HEK293 (cell line): ENCODE data around the gene WDR1.

Source experiments
- CTCF ChIA-PET: fragments of 350-600 bp; formaldehyde crosslinking; extraction: SDS; loops from one replicate; lab custom pipeline; 2021; ENCODE audit warnings: antibody characterized with exemption; lab: Yijun Ruan, JAX
- POLR2A ChIA-PET: fragments of 300-600 bp; formaldehyde crosslinking; extraction: SDS; loops from one replicate; lab custom pipeline; 2020; ENCODE audit warnings: antibody characterized with exemption, inconsistent platforms; lab: Yijun Ruan, JAX
- H3K27ac ChIP-seq: fragments of 200-500 bp; sonication (Bioruptor generic); 2 replicates; pipeline ENCODE4 v1.5.1; 2014; ENCODE audit warnings: low read depth, low read length, control low read depth, inconsistent platforms; ENCODE audit errors: extremely low read depth
- H3K36me3 ChIP-seq, 2 experiments: fragments of 200-500 bp in 1 of 2; sonication (Bioruptor generic) in 1 of 2; 1 replicate in 1 of 2; 2 replicates in 1 of 2; pipeline ENCODE4 v1.5.1; 2014 to 2017; ENCODE audit warnings: inconsistent platforms in 2 of 2, low read length in 2 of 2; ENCODE audit not compliant: control insufficient read depth in 2 of 2, insufficient read depth in 1 of 2
- H3K4me1 ChIP-seq: fragments of 200-500 bp; sonication (Bioruptor generic); 2 replicates; pipeline ENCODE4 v1.5.1; 2014; ENCODE audit warnings: mild to moderate bottlenecking, low read length, inconsistent platforms; ENCODE audit not compliant: control insufficient read depth, insufficient read depth
- H3K4me3 ChIP-seq: 2 replicates; pipeline ENCODE4 v1.5.1; 2011; ENCODE audit warnings: low read depth, mild to moderate bottlenecking, control low read depth, low read length, moderate library complexity
- H3K9me3 ChIP-seq: fragments of 200-500 bp; sonication (Bioruptor generic); 2 replicates; pipeline ENCODE4 v1.5.1; 2014; ENCODE audit warnings: low read depth, low read length, inconsistent platforms; ENCODE audit not compliant: control insufficient read depth, insufficient read depth
- EGR2 ChIP-seq: fragments of 450-650 bp; formaldehyde crosslinking; IDR thresholded peaks from 2 replicates; pipeline ENCODE4 v1.5.1; 2016; ENCODE audit warnings: low read depth, missing biosample characterization, missing genetic modification characterization
- GLI2 ChIP-seq: fragments of 450-650 bp; formaldehyde crosslinking; IDR thresholded peaks from 2 replicates; pipeline ENCODE4; 2017; ENCODE audit warnings: missing biosample characterization, missing genetic modification characterization, low read depth, borderline replicate concordance
- HIC1 ChIP-seq: fragments of 450-650 bp; formaldehyde crosslinking; IDR thresholded peaks from 2 replicates; pipeline ENCODE4 v1.5.1; 2016; ENCODE audit warnings: missing biosample characterization, missing genetic modification characterization
- SETDB1 ChIP-seq: IDR thresholded peaks from one replicate; pipeline ENCODE4 v1.6.1; 2017; ENCODE audit warnings: mild to moderate bottlenecking, low read length, moderate library complexity, mixed read lengths; ENCODE audit not compliant: insufficient read length
- TRIM28 ChIP-seq: IDR thresholded peaks from 2 replicates; pipeline ENCODE4 v1.6.1; 2011; ENCODE audit warnings: low read length, control low read depth, borderline replicate concordance
- ZBTB20 ChIP-seq: fragments of 450-650 bp; formaldehyde crosslinking; IDR thresholded peaks from 2 replicates; pipeline ENCODE4 v1.5.1; 2016; ENCODE audit warnings: missing biosample characterization, missing genetic modification characterization
- ZBTB26 ChIP-seq: fragments of 450-650 bp; formaldehyde crosslinking; optimal IDR thresholded peaks from 2 replicates; pipeline ENCODE3; 2016; ENCODE audit warnings: missing biosample characterization, mild to moderate bottlenecking, missing genetic modification characterization
- ZFP3 ChIP-seq: fragments of 450-650 bp; formaldehyde crosslinking; IDR thresholded peaks from 2 replicates; pipeline ENCODE4 v1.5.1; 2016; ENCODE audit warnings: low read depth, missing biosample characterization, missing genetic modification characterization
- ZNF133 ChIP-seq: fragments of 450-650 bp; formaldehyde crosslinking; IDR thresholded peaks from 2 replicates; pipeline ENCODE4 v1.5.1; 2016; ENCODE audit warnings: missing biosample characterization, missing genetic modification characterization
- ZNF18 ChIP-seq: fragments of 450-650 bp; formaldehyde crosslinking; IDR thresholded peaks from 2 replicates; pipeline ENCODE4 v1.5.1; 2016; ENCODE audit warnings: missing biosample characterization, missing genetic modification characterization
- ZNF274 ChIP-seq, 2 experiments: fragments of 200-500 bp in 1 of 2; fragments of 450-650 bp in 1 of 2; sonication (Bioruptor generic) in 1 of 2; formaldehyde crosslinking in 1 of 2; IDR thresholded peaks; 2 replicates each; pipeline versions ENCODE4 v1.5.1 to v1.6.1; 2014 to 2016; ENCODE audit warnings: borderline replicate concordance in 1 of 2, inconsistent platforms in 1 of 2, low read length in 1 of 2, missing biosample characterization in 1 of 2, missing genetic modification characterization in 1 of 2
- ZNF391 ChIP-seq: fragments of 450-650 bp; formaldehyde crosslinking; IDR thresholded peaks from 2 replicates; pipeline ENCODE4 v1.5.1; 2016; ENCODE audit warnings: low read depth, missing biosample characterization, missing genetic modification characterization, borderline replicate concordance
- ZNF449 ChIP-seq: fragments of 450-650 bp; formaldehyde crosslinking; IDR thresholded peaks from 2 replicates; pipeline ENCODE4 v1.5.1; 2017; ENCODE audit warnings: missing biosample characterization, mild to moderate bottlenecking, missing genetic modification characterization, moderate library complexity
- ZNF514 ChIP-seq: fragments of 450-650 bp; formaldehyde crosslinking; IDR thresholded peaks from 2 replicates; pipeline ENCODE4 v1.5.1; 2016; ENCODE audit warnings: missing biosample characterization, missing genetic modification characterization
- ZNF776 ChIP-seq: fragments of 450-650 bp; formaldehyde crosslinking; IDR thresholded peaks from 2 replicates; pipeline ENCODE4 v1.5.0; 2017; ENCODE audit warnings: missing biosample characterization, missing genetic modification characterization, borderline replicate concordance
- ZNF785 ChIP-seq: fragments of 450-650 bp; formaldehyde crosslinking; IDR thresholded peaks from 2 replicates; pipeline ENCODE4 v1.5.1; 2016; ENCODE audit warnings: missing biosample characterization, missing genetic modification characterization

Gene WDR1

GRCh38 chr4:10031668-10032590, 84.7 kb downstream of the WDR1 start:
- no peaks in the 10 kb centered on the region for H3K36me3 ChIP-seq
- no peaks in the 10 kb centered on the region for H3K9me3 ChIP-seq
- no peak overlapping the region for H3K27ac ChIP-seq
- no peak overlapping the region for H3K4me3 ChIP-seq
- POLR2A ChIA-PET: no interaction called here
- TF ChIP-seq ZNF776 (tag by site-specific recombination) (no peak), ZNF514 (tag by site-specific recombination) (no peak), ZNF274 (IDR thresholded peaks at IDR 0.05; ENCODE audit: low read length) (no peak), ZNF274 (tag by site-specific recombination; IDR thresholded peaks at IDR 0.05; ENCODE audit: borderline replicate concordance) (no peak), ZNF785 (tag by site-specific recombination) (no peak), ZNF449 (no peak), ZNF133 (tag by site-specific recombination) (no peak), ZBTB20 (tag by site-specific recombination) (no peak), ZFP3 (tag by site-specific recombination) (no peak), TRIM28 (no peak), ZNF18 (tag by site-specific recombination) (no peak), ZNF391 (tag by site-specific recombination) (no peak)
- H3K4me1 ChIP-seq: no peaks in the 10 kb centered on the region; the same call in 1 of the 2 replicates
- CTCF ChIA-PET: interaction anchor here (0.7 to 2.6 kb wide), 4 partner anchors 12 to 269 kb away, joined by 3 to 12 read pairs (median 6); no protein-coding TSS in a partner anchor

- ChIA-PET CTCF (interaction anchor here (1.1 to 2.6 kb wide), 3 partner anchors 12 to 268 kb away, joined by 3 to 12 read pairs (median 9); no protein-coding TSS in a partner anchor), POLR2A (no interaction called here)
- H3K27ac ChIP-seq: no peak overlapping the region
- no peaks in the 10 kb centered on the region for H3K36me3 ChIP-seq
- H3K4me1 ChIP-seq: no peaks in the 10 kb centered on the region; the same call in 1 of the 2 replicates
- no peak overlapping the region for H3K4me3 ChIP-seq
- no peaks in the 10 kb centered on the region for H3K9me3 ChIP-seq
- TF ChIP-seq HIC1 (tag by site-specific recombination): no peak
- TF ChIP-seq GLI2: no peak
- TF ChIP-seq ZBTB26 (tag by site-specific recombination): no peak
- TF ChIP-seq SETDB1: no peak
- no peak for TF ChIP-seq EGR2 (tag by site-specific recombination)
Measured at GRCh38 chr4:10030972-10031667, 85.5 kb downstream of the WDR1 start.
